SH-SY5Y (cell line): ENCODE measurements around the gene ZBTB8OS.

Source experiments
- GATA2 ChIP-seq: IDR thresholded peaks from 2 replicates; pipeline ENCODE4 v1.6.1; 2011; ENCODE audit warnings: mild to moderate bottlenecking, low read depth, low read length
- GATA3 ChIP-seq: IDR thresholded peaks from 2 replicates; pipeline ENCODE4 v1.6.1; 2011; ENCODE audit warnings: low read depth, mild to moderate bottlenecking, low read length, moderate library complexity

DNA sequence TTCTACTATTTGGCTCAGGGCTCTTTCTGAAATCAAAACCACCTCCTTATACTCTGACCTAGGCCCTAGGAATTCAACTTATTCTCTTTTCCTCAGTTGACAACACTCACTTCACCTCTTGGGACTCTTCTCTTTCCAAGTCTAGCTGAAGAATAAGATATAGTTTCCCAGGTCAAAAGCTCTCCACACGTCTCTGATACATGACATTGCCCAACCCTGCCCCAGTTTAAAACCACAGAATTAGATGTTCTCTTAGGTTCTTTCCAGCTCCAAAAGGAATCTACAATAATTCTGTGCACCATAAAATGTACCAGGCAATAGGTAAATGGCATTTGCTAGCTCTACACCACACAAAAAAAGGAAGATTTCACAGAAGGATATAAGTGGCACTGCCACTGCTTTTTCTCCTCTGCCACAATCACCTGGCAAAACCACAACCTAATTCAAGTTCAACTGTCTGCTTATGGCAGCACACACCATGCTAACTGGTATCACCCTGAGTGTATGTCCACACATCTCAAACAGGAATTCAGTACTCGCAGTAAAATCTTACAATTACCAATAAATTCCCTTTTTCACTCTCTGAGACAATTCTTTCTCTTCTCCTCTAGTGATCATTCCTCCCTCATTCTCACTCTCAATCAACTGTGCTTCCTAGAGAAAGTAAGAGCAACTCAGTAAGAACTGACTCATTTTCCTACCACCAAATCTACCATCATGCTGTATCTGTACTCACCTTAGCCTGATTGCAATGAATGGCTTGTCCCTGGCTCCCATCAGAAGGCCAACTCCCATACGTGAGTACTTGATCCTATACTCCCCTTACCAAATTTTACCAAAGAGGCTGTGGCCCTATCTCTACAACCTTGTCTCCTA lies 27.3 kb downstream of the ZBTB8OS start:
- TF ChIP-seq GATA2 (no peak), GATA3 (no peak)
